Astrocyte of the cerebellum (primary cell): Measurements from ENCODE around the gene AGBL4.

Experiments used
- DNase-seq: peaks from one replicate; pipeline ENCODE4 v3.0.0-alpha.2; 2011; ENCODE audit warnings: low read depth
- H3K4me3 ChIP-seq: 2 replicates; pipeline ENCODE4 v1.5.1; 2011; ENCODE audit warnings: mild to moderate bottlenecking, low read depth, low read length, moderate library complexity
- in situ Hi-C: cut with HindIII; loops from 2 replicates; pipeline ENCODE4 v1.10.0; 2017; ENCODE audit warnings: low sequenced_read_pairs
- TF ChIP-seq, protein P1 (sequence below): IDR thresholded peaks from 2 replicates; pipeline ENCODE4 v1.5.1; 2012; ENCODE audit warnings: low read length, low read depth, moderate library complexity, mild to moderate bottlenecking; ENCODE audit errors: missing control alignments

The AGBL4 gene

DNA sequence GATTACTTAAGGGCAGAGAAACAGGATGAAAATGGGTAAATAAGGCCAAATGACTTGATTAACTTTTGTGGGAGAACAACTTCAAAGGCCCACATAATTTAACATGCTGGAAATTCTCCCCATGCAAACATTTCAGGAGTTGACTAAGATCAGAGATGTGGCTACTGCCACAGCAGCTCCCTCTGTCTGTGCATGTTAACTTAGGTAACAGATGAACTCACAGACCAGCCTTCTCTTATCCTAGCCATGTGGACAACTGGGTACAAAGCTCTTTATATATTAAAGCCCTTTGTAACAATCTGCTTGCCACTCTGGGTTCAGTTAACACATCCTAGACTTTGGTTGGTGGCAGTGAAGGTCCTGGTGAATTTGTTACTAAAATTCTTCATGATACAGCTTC, 1280.3 kb downstream of the AGBL4 start:
- in situ Hi-C loops = no loop called here
- TF ChIP-seq, protein P1, sequence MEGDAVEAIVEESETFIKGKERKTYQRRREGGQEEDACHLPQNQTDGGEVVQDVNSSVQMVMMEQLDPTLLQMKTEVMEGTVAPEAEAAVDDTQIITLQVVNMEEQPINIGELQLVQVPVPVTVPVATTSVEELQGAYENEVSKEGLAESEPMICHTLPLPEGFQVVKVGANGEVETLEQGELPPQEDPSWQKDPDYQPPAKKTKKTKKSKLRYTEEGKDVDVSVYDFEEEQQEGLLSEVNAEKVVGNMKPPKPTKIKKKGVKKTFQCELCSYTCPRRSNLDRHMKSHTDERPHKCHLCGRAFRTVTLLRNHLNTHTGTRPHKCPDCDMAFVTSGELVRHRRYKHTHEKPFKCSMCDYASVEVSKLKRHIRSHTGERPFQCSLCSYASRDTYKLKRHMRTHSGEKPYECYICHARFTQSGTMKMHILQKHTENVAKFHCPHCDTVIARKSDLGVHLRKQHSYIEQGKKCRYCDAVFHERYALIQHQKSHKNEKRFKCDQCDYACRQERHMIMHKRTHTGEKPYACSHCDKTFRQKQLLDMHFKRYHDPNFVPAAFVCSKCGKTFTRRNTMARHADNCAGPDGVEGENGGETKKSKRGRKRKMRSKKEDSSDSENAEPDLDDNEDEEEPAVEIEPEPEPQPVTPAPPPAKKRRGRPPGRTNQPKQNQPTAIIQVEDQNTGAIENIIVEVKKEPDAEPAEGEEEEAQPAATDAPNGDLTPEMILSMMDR = no peak
- DNase-seq = no peak
- H3K4me3 ChIP-seq = no peak overlapping the region

DNA sequence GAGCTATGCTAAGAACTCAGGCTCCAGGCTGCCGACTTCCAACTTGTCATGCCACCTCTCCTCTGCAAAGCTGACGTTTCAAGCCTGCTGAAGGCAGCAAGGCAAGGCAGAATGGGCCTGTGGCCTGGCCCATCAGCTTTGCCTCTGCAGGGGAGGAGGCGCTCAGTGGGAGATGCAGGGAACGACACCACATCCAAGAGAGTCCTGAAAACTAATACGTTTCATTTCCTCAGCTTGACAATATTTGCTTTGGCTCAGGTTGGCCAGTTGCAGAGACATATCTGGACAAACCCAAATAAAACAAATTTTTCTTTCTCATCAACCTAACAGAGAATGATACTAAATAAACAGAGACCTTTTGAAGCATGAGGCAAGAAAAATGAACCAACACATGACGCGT, 1282.4 kb downstream of the AGBL4 start:
- in situ Hi-C loops = no loop called here
- peak; percentile 33 for DNase-seq
- H3K4me3 ChIP-seq = no peak overlapping the region
- TF ChIP-seq, protein P1 = no peak

DNA sequence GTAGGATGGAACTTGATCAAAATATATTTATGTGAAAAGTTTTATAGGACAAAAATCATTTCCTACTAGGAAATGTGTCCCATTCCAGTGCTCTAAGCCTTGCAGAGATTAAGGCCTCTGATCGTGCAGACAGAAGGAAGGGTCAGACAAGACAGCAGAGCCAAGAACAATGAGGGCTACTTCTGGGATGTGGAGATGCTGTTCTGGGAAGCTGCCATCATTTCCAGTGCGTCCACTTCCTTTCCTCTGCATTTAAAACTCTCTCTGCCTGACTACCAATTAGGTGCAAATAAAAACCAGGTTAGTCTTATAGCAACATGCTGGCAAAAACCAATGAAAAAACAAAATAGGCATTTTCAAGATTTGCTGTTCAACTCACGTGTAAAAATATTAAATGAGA, 1283.1 kb downstream of the AGBL4 start:
- no peak for DNase-seq
- in situ Hi-C loops = no loop called here
- TF ChIP-seq, protein P1 = no peak

DNA sequence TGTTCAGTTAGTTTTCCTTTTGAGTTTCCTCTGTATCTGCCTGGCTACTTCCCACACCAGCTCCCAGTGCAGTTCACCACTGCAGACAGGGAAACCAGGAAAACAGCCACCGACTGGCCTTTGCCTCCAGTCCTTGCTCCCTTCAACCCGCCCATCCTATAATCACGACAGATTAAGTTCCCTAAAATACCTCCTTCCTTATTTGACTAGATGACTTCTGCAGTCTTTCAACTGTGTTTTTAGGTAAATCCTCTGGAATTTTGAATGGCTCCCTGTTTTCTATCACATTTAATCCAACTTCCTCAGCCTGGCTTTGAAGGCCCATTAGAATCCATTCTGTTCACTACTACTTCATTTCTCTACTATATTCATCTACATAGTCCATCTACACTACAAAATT, 1284.7 kb downstream of the AGBL4 start:
- TF ChIP-seq, protein P1 = no peak
- in situ Hi-C loops = no loop called here
- DNase-seq = no peak
- no peak overlapping the region for H3K4me3 ChIP-seq

More for the DNA sequence above, 1283.1 kb downstream of the AGBL4 start:
- no peak overlapping the region for H3K4me3 ChIP-seq

DNA sequence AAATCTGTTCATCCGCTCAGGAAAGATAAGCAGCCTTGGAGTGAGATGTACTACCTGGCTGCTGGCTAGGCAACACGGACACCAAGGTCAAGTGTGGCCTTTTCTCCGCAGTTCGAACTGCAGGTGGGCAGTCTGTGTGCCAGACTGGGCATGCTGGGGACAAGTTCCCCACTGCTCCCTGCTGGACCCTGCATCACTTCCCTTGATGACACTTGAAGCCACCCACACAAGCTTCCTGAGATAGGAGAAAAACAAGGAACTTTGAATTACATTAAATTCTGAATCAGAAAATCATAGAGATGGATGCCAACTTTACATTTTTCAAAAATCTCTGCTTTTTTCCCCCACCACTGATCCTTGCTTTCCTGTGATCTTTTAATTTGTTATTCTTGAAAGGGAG, 1285.4 kb downstream of the AGBL4 start:
- in situ Hi-C loops = no loop called here
- no peak for DNase-seq
- TF ChIP-seq, protein P1 = no peak
- no peak overlapping the region for H3K4me3 ChIP-seq

DNA sequence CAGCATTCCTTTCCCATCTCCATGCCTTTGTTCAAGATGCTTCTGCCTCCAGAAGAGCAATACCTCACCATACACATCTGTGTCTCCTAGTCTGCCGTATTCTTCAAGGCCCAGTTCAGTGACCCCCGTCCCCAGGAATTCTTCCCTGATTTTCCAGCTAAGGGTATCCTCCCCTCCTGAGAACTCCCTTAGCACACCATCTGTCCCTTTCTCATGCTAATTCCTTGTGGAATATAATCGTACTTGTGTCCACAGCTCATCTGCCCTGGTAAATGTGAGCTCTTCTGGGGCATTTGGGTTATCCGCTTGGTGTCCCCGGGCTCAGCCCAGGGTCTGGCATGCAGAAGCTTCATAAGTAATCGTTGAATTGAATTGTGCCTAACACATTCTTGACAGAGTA, 1288.0 kb downstream of the AGBL4 start:
- TF ChIP-seq, protein P1 = no peak
- in situ Hi-C loops = no loop called here
- no peak for DNase-seq
- H3K4me3 ChIP-seq = no peak overlapping the region

DNA sequence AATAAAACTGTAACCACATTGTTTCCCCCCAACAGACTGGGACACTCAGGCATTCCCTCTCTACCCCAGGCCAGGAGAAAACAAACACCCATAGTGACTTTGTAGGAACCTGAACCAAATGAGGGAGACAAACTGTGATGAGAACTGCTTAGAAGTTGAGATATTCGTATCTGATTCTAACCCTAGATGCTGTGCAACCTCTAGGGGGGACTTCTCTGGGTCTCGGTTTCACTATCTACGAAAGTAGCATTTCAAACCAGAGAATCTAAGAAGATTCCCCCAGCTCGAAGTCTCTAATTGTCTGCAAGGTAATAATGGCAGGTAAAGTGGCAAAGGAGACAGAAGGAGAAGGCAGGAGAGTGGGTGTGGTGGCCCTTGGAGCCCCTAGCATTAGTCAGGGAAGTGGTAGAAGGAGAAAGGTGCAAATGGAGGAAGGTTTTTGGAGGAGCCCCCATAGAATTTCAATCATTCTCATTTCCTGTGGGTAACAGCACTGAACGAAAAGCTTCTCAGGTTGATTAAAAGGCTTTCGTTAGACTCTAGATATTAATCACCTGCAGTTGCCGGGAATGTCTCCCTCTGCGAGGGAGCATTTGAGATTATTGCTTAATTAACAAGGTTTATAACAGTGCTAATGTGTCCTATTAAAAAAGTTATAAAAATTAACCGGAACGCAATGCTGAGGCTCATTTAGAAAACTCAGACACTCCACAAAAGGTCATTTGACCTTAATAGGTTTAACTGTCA, 1293.4 kb downstream of the AGBL4 start:
- no peak for DNase-seq
- H3K4me3 ChIP-seq = no peak overlapping the region
- in situ Hi-C loops = no loop called here
- TF ChIP-seq, protein P1 = no peak
